Motor neuron (in vitro differentiated cells): Measurements from ENCODE around the gene FOXJ3. TPM values are rescaled to one million over a fixed set of nuclear protein-coding genes. Genes with fewer than 3 reads are reported as not detected.

Source experiments
- ATAC-seq, 8 experiments: fragments of 200-7000 bp; cut with Tn5 transposase; replicated peaks in 6 of 8; 2 replicates each; pipeline ENCODE4 v1.8.0; 2021; ENCODE audit warnings: mild to moderate bottlenecking in 8 of 8, moderate library complexity in 8 of 8
- H3K27ac ChIP-seq, 2 donors: fragments of 250-450 bp; sonication (Bioruptor Pico); 2 replicates each; pipeline ENCODE4 v1.9.0; 2021; ENCODE audit warnings: antibody characterized with exemption in 2 of 2, mild to moderate bottlenecking in 2 of 2, moderate library complexity in 1 of 2
- H3K4me1 ChIP-seq, 2 donors: fragments of 250-450 bp; sonication (Bioruptor Pico); replicated peaks in 1 of 2; 2 replicates each; pipeline ENCODE4 v1.6.1; 2021; ENCODE audit warnings: antibody characterized with exemption in 2 of 2, mild to moderate bottlenecking in 2 of 2, moderate library complexity in 1 of 2
- H3K4me3 ChIP-seq, 5 donors: fragments of 250-450 bp; sonication (Bioruptor Pico); 2 replicates each; pipeline ENCODE4 v1.9.0; 2021; ENCODE audit warnings: antibody characterized with exemption in 5 of 5, mild to moderate bottlenecking in 5 of 5, moderate library complexity in 4 of 5
- WGBS, 10 experiments: fragments of 450-650 bp; shearing (Covaris generic); methylation state at CpG; one replicate each; pipeline ENCODE4 v1.0.0; 2022; 5-methylcytosine and 5-hydroxymethylcytosine counted together
- in situ Hi-C, 9 experiments: fragments of 400-800 bp; cut with MboI; loops; one replicate each; pipeline ENCODE4 v1.15.0; 2021; ENCODE audit warnings: low sequenced_read_pairs in 9 of 9, low pct_unique_long_range_greater_than_20kb in 2 of 9; ENCODE audit not compliant: unreplicated experiment in 9 of 9
- total RNA-seq, 8 experiments: library from RNA; unstranded; fragments of 300-600 nt; gene quantifications; 2 replicates each; pipeline versions ENCODE4 v1.2.3 to v1.2.4, GENCODE V29; 2022

The FOXJ3 gene
- total RNA-seq, 8 experiments from 2014 or later: 17.8 to 42.4 (median 32.2) TPM

- peak; percentile 35 to 88 (median 56) for ATAC-seq
- Histone ChIP-seq H3K27ac (no peak overlapping the region), H3K4me1 (no peaks in the 10 kb centered on the region), H3K4me3 (no peak overlapping the region)
- 32 to 63% (median 47%) methylated on average over 2 to 8 of the region's 19 CpGs; no CpG with 5 or more reads in 6 of the 10 experiments for WGBS, 10 experiments
- in situ Hi-C loops: loop anchor here in 2 of 9 experiments (25.0 kb wide), 2 partner anchors 559 to 584 kb away; no protein-coding TSS in a partner anchor
These were observed 188.3 kb downstream of the FOXJ3 start for GRCh38 chr1:42146626-42147320.

- H3K4me3 ChIP-seq: no peak overlapping the region
- WGBS, 10 experiments: 17 to 100% (median 91%) methylated on average over 1 to 12 of the region's 41 CpGs; no CpG with 5 or more reads in 4 of the 10 experiments
- no peaks in the 10 kb centered on the region for H3K4me1 ChIP-seq
- H3K27ac ChIP-seq: no peak overlapping the region
- in situ Hi-C loops: loop anchor here in 2 of 9 experiments (25.0 kb wide), 2 partner anchors 559 to 584 kb away; no protein-coding TSS in a partner anchor
- ATAC-seq: peak in 6 of 8 experiments; percentile 11 to 64 (median 23)
These were observed 189.0 kb downstream of the FOXJ3 start for GRCh38 chr1:42145764-42146625.

- ATAC-seq: no peak
- no peak overlapping the region for H3K4me3 ChIP-seq
- no peaks in the 10 kb centered on the region for H3K4me1 ChIP-seq
- in situ Hi-C loops: loop anchor here in 2 of 9 experiments (25.0 kb wide), 2 partner anchors 558 to 583 kb away; no protein-coding TSS in a partner anchor
- H3K27ac ChIP-seq: no peak overlapping the region
- WGBS, 10 experiments: 54 to 94% (median 80%) methylated on average over 1 to 5 of the region's 8 CpGs; no CpG with 5 or more reads in 5 of the 10 experiments
These were observed 189.7 kb downstream of the FOXJ3 start for GRCh38 chr1:42145389-42145716.

GRCh38 chr1:42144711-42145388 is 190.2 kb downstream of the FOXJ3 start:
- in situ Hi-C loops: loop anchor here in 2 of 9 experiments (25.0 kb wide), 2 partner anchors 558 to 583 kb away; no protein-coding TSS in a partner anchor
- Histone ChIP-seq H3K27ac (no peak overlapping the region), H3K4me1 (no peaks in the 10 kb centered on the region), H3K4me3 (no peak overlapping the region)
- ATAC-seq: peak in 1 of 8 experiments; percentile 47
- WGBS, 10 experiments: 0 to 100% (median 74%) methylated on average over 1 to 7 of the region's 12 CpGs; no CpG with 5 or more reads in 3 of the 10 experiments

- 0 to 88% (median 58%) methylated on average over 2 to 11 of the region's 13 CpGs; no CpG with 5 or more reads in 1 of the 10 experiments for WGBS, 10 experiments
- ATAC-seq: peak in 2 of 8 experiments; percentile 11 to 21
- in situ Hi-C loops: loop anchor here in 2 of 9 experiments (25.0 kb wide), 2 partner anchors 557 to 582 kb away; no protein-coding TSS in a partner anchor
These were observed 190.9 kb downstream of the FOXJ3 start for GRCh38 chr1:42143896-42144710.

GRCh38 chr1:42142894-42143675 is 191.9 kb downstream of the FOXJ3 start:
- in situ Hi-C loops: loop anchor here in 2 of 9 experiments (25.0 kb wide), 2 partner anchors 556 to 581 kb away; no protein-coding TSS in a partner anchor
- Histone ChIP-seq H3K4me1 (no peaks in the 10 kb centered on the region), H3K4me3 (no peak overlapping the region), H3K27ac (no peak overlapping the region)
- ATAC-seq: peak in 3 of 8 experiments; percentile 3 to 49 (median 26)
- WGBS, 10 experiments: 0 to 93% (median 59%) methylated on average over 1 to 4 of the region's 4 CpGs; no CpG with 5 or more reads in 1 of the 10 experiments

More at GRCh38 chr1:42143896-42144710, 190.9 kb downstream of the FOXJ3 start:
- no peak overlapping the region for H3K27ac ChIP-seq
- H3K4me3 ChIP-seq: no peak overlapping the region
- no peaks in the 10 kb centered on the region for H3K4me1 ChIP-seq

- no peak overlapping the region for H3K4me3 ChIP-seq
- H3K4me1 ChIP-seq: peaks cover 0 to 6% of the 10 kb centered on the region in 2 donors
- no peak overlapping the region for H3K27ac ChIP-seq
- in situ Hi-C loops: loop anchor here in 2 of 9 experiments (25.0 kb wide), 2 partner anchors 555 to 580 kb away; no protein-coding TSS in a partner anchor
- 17 to 100% (median 89%) methylated on average over 1 to 5 of the region's 5 CpGs; no CpG with 5 or more reads in 3 of the 10 experiments for WGBS, 10 experiments
- no peak for ATAC-seq
These were observed 193.1 kb downstream of the FOXJ3 start for GRCh38 chr1:42141978-42142377.

GRCh38 chr1:42140191-42140590 is 194.8 kb downstream of the FOXJ3 start:
- no peak overlapping the region for H3K27ac ChIP-seq
- no peak overlapping the region for H3K4me3 ChIP-seq
- H3K4me1 ChIP-seq: peaks cover 0 to 6% of the 10 kb centered on the region in 2 donors
- 40 to 100% (median 96%) methylated on average over 1 to 2 of the region's 2 CpGs; no CpG with 5 or more reads in 3 of the 10 experiments for WGBS, 10 experiments
- in situ Hi-C loops: loop anchor here in 2 of 9 experiments (25.0 kb wide), 2 partner anchors 553 to 578 kb away; no protein-coding TSS in a partner anchor
- no peak for ATAC-seq

GRCh38 chr1:42139444-42139843 is 195.6 kb downstream of the FOXJ3 start:
- 4 to 97% (median 87%) methylated on average over 2 to 3 of the region's 3 CpGs; no CpG with 5 or more reads in 1 of the 10 experiments for WGBS, 10 experiments
- peak in 2 of 8 experiments; percentile 22 to 35 for ATAC-seq
- in situ Hi-C loops: loop anchor here in 2 of 9 experiments (25.0 kb wide), 2 partner anchors 552 to 577 kb away; no protein-coding TSS in a partner anchor
- H3K4me1 ChIP-seq: peaks cover 0 to 6% of the 10 kb centered on the region in 2 donors
- no peak overlapping the region for H3K4me3 ChIP-seq
- H3K27ac ChIP-seq: no peak overlapping the region

GRCh38 chr1:42138586-42138985 is 196.4 kb downstream of the FOXJ3 start:
- in situ Hi-C loops: loop anchor here in 2 of 9 experiments (25.0 kb wide), 2 partner anchors 551 to 576 kb away; no protein-coding TSS in a partner anchor
- H3K4me3 ChIP-seq: no peak overlapping the region
- H3K27ac ChIP-seq: no peak overlapping the region
- 40 to 100% (median 83%) methylated on average over 1 to 4 of the region's 4 CpGs; no CpG with 5 or more reads in 1 of the 10 experiments for WGBS, 10 experiments
- peaks cover 0 to 6% of the 10 kb centered on the region in 2 donors for H3K4me1 ChIP-seq
- no peak for ATAC-seq
